Gastroesophageal sphincter (tissue), 3 donors: ENCODE data around the gene PRUNE2.

Source experiments
- CTCF ChIP-seq, 4 experiments: fragments of 200-600 bp in 2 of 4; fragments of 450-650 bp in 2 of 4; sonication (generic) in 1 of 4; IDR thresholded peaks; one replicate each; pipeline ENCODE4 v1.5.1; 2017 to 2019; ENCODE audit warnings: antibody characterized with exemption in 4 of 4, mild to moderate bottlenecking in 2 of 4, moderate library complexity in 2 of 4
- EP300 ChIP-seq: sonication (generic); formaldehyde crosslinking; IDR thresholded peaks from one replicate; pipeline ENCODE4 v1.6.1; 2017; ENCODE audit warnings: antibody characterized with exemption, mild to moderate bottlenecking
- POLR2A ChIP-seq, 2 donors: fragments of 450-650 bp; IDR thresholded peaks; one replicate each; pipeline ENCODE4 v1.6.1; 2017; ENCODE audit warnings: antibody characterized with exemption in 2 of 2, mild to moderate bottlenecking in 2 of 2, moderate library complexity in 1 of 2
- POLR2AphosphoS5 ChIP-seq: sonication (generic); formaldehyde crosslinking; IDR thresholded peaks from one replicate; pipeline ENCODE4 v1.6.1; 2017; ENCODE audit warnings: antibody characterized with exemption

DNA sequence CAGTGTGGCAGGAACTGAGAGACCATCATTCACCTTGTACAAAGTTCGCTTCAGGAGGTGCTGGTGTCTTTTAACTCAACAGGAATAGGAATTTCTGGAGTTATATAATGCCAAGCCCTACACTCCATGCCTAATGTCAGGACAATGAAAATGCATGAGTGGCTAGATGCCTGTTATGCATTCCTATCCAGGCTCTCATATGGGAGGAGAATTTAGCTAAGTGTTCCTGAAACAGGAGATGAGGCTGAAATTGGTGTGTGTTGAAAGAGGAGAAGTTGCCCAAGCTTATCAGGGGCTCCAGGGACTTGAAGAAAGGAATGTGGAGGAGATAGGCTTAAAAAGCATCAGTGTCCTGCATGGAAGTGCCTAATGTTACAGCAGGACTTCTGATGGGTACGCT, 26.8 kb upstream of the PRUNE2 start:
- TF ChIP-seq POLR2A (IDR thresholded peaks at IDR 0.05) (no peak), CTCF (IDR thresholded peaks at IDR 0.05) (no peak), POLR2AphosphoS5 (no peak), EP300 (no peak)
